GM06990 (cell line): ENCODE data around the gene EXOC2.

ENCODE experiments used
- DNase-seq: peaks from one replicate; pipeline ENCODE4 v3.0.0-alpha.2; 2011; ENCODE audit not compliant: insufficient read length; ENCODE audit errors: extremely low read depth
- H3K27me3 ChIP-seq: replicated peaks from 2 replicates; pipeline ENCODE4 v1.6.0; 2011; ENCODE audit warnings: low read length; ENCODE audit not compliant: control insufficient read depth, insufficient read depth
- H3K36me3 ChIP-seq: 2 replicates; pipeline ENCODE4 v1.5.1; 2011; ENCODE audit warnings: low read length; ENCODE audit not compliant: control insufficient read depth, insufficient read depth
- H3K4me3 ChIP-seq: replicated peaks from 2 replicates; pipeline ENCODE4 v1.5.1; 2011; ENCODE audit warnings: low read depth, mild to moderate bottlenecking, control low read depth, low read length
- CTCF ChIP-seq: IDR thresholded peaks from 2 replicates; pipeline ENCODE4 v1.5.1; 2011; ENCODE audit warnings: low read length, control low read depth, mild to moderate bottlenecking, inconsistent platforms; ENCODE audit not compliant: insufficient read depth, poor library complexity, severe bottlenecking

EXOC2 gene

GRCh38 chr6:444653-445275, 248.2 kb downstream of the EXOC2 start:
- Histone ChIP-seq H3K27me3 (no peaks in the 10 kb centered on the region; the same call in 1 of the 2 replicates), H3K4me3 (no peak overlapping the region)
- no peak for DNase-seq

GRCh38 chr6:443621-444159, 249.2 kb downstream of the EXOC2 start:
- H3K4me3 ChIP-seq: no peak overlapping the region
- DNase-seq: no peak
- H3K27me3 ChIP-seq: no peaks in the 10 kb centered on the region; the same call in 1 of the 2 replicates
- H3K36me3 ChIP-seq: no peaks in the 10 kb centered on the region
- no peak for TF ChIP-seq CTCF

More at GRCh38 chr6:444653-445275, 248.2 kb downstream of the EXOC2 start:
- no peak for TF ChIP-seq CTCF
- H3K36me3 ChIP-seq: no peaks in the 10 kb centered on the region

GRCh38 chr6:441126-441920, 251.6 kb downstream of the EXOC2 start:
- no peak for TF ChIP-seq CTCF
- no peak for DNase-seq
- Histone ChIP-seq H3K27me3 (no peaks in the 10 kb centered on the region; the same call in 1 of the 2 replicates), H3K4me3 (no peak overlapping the region), H3K36me3 (no peaks in the 10 kb centered on the region)

- Histone ChIP-seq H3K27me3 (no peaks in the 10 kb centered on the region), H3K4me3 (no peak overlapping the region), H3K36me3 (no peaks in the 10 kb centered on the region)
- DNase-seq: no peak
- TF ChIP-seq CTCF: no peak
Observed at GRCh38 chr6:439641-440167, 253.2 kb downstream of the EXOC2 start.

GRCh38 chr6:438634-439170, 254.2 kb downstream of the EXOC2 start:
- H3K36me3 ChIP-seq: no peaks in the 10 kb centered on the region
- no peak for DNase-seq
- H3K4me3 ChIP-seq: no peak overlapping the region
- H3K27me3 ChIP-seq: no peaks in the 10 kb centered on the region
- no peak for TF ChIP-seq CTCF
